ENCODE results near the gene NDUFB5. TPM values are rescaled to one million over a fixed set of nuclear protein-coding genes. Genes with fewer than 3 reads are reported as not detected.

NDUFB5 gene
- polyA plus RNA-seq, 1 of the 3 experiments (the other 2 are of a cell fraction): 35.3 TPM

- no peaks in the 10 kb centered on the region for H3K9me3 ChIP-seq
- 100% methylated on average over 2 of the region's 2 CpGs for WGBS (ENCODE audit: low lambda C conversion rate)
- no peak overlapping the region for H3K27ac ChIP-seq (ENCODE audit: low read depth in 2 of 2, low read length in 1 of 2)
- H4K20me1 ChIP-seq (ENCODE audit: insufficient read depth): peaks cover 66% of the 10 kb centered on the region
- TF ChIP-seq PBX3 (IDR thresholded peaks at IDR 0.05) (no peak), USF2 (IDR thresholded peaks at IDR 0.05; ENCODE audit: borderline replicate concordance, low read depth, low read length) (no peak), SMC3 (IDR thresholded peaks at IDR 0.05; ENCODE audit: low read depth, low read length) (no peak), ZBTB33 (IDR thresholded peaks at IDR 0.05; ENCODE audit: borderline replicate concordance, low read depth) (no peak), USF1 (IDR thresholded peaks at IDR 0.05; ENCODE audit: borderline replicate concordance, low read depth) (no peak), RAD21 (IDR thresholded peaks at IDR 0.05; ENCODE audit: low read length) (no peak), SIN3A (IDR thresholded peaks at IDR 0.05; ENCODE audit: borderline replicate concordance, low read depth, low read length) (no peak)
- H3K4me3 ChIP-seq (ENCODE audit: low read depth in 2 of 2, low read length in 1 of 2): no peak overlapping the region
- H3K9me2 ChIP-seq: no peaks in the 10 kb centered on the region
- H3K79me2 ChIP-seq (ENCODE audit: insufficient read depth): peaks cover 100% of the 10 kb centered on the region
- peaks cover 4 to 6% of the 10 kb centered on the region in 2 experiments; a peak in 2 of 4 replicates for H3K4me1 ChIP-seq (ENCODE audit: control insufficient read depth in 1 of 2, insufficient read depth in 2 of 2, low read depth in 1 of 2, low read length in 1 of 2)
- no peak overlapping the region for H3K4me2 ChIP-seq
- H3F3A ChIP-seq (replicated peaks; ENCODE audit: insufficient read depth): peaks cover 15% of the 10 kb centered on the region
- H3K36me3 ChIP-seq (replicated peaks in 1 of 2; ENCODE audit: control insufficient read depth in 1 of 2, insufficient read depth in 2 of 2, low read length in 1 of 2): peaks cover 0 to 7% of the 10 kb centered on the region in 2 experiments
- no peak overlapping the region for H3K9ac ChIP-seq
- no peaks in the 10 kb centered on the region for H3K27me3 ChIP-seq (ENCODE audit: insufficient read depth)
- ChIA-PET POLR2A (no interaction called here), CTCF (no interaction called here)
- DNase-seq: no peak
- H2AFZ ChIP-seq (ENCODE audit: low read depth): no peak overlapping the region
Measured at GRCh38 chr3:179658606-179659005, 54.0 kb downstream of the NDUFB5 start.

- no peaks in the 10 kb centered on the region for H3K9me2 ChIP-seq
- no peak overlapping the region for H3K9ac ChIP-seq
- no peaks in the 10 kb centered on the region for H3K9me3 ChIP-seq
- ChIA-PET POLR2A (no interaction called here), CTCF (interaction anchor here (1.5 kb wide), 1 partner anchor 11 kb away, joined by 5 read pairs; no protein-coding TSS in a partner anchor)
- no peak overlapping the region for H2AFZ ChIP-seq (ENCODE audit: low read depth)
- no peaks in the 10 kb centered on the region for H3K27me3 ChIP-seq (ENCODE audit: insufficient read depth)
- WGBS (ENCODE audit: low lambda C conversion rate): 96% methylated on average over 3 of the region's 3 CpGs
- peaks cover 5% of the 10 kb centered on the region for H3F3A ChIP-seq (replicated peaks; ENCODE audit: insufficient read depth)
- H3K4me3 ChIP-seq (ENCODE audit: low read depth in 2 of 2, low read length in 1 of 2): no peak overlapping the region
- DNase-seq: no peak
- 0 out of 4 replicates have a peak overlapping the region, but pooled peaks of 1 of the 2 experiments have one; percentile 4 for H3K27ac ChIP-seq (ENCODE audit: low read depth in 2 of 2, low read length in 1 of 2)
- H3K79me2 ChIP-seq (ENCODE audit: insufficient read depth): peaks cover 100% of the 10 kb centered on the region
- peaks cover 0 to under 1% of the 10 kb centered on the region in 2 experiments; a peak in 1 of 4 replicates for H3K4me1 ChIP-seq (ENCODE audit: control insufficient read depth in 1 of 2, insufficient read depth in 2 of 2, low read depth in 1 of 2, low read length in 1 of 2)
- H3K36me3 ChIP-seq (replicated peaks in 1 of 2; ENCODE audit: control insufficient read depth in 1 of 2, insufficient read depth in 2 of 2, low read length in 1 of 2): peaks cover 0 to 7% of the 10 kb centered on the region in 2 experiments
- H4K20me1 ChIP-seq (ENCODE audit: insufficient read depth): peaks cover 64% of the 10 kb centered on the region
- H3K4me2 ChIP-seq: no peak overlapping the region
- TF ChIP-seq NRF1 (IDR thresholded peaks at IDR 0.05; ENCODE audit: low read depth, low read length) (no peak), SIN3A (IDR thresholded peaks at IDR 0.05; ENCODE audit: borderline replicate concordance, low read depth, low read length) (no peak), FOXM1 (IDR thresholded peaks at IDR 0.05; ENCODE audit: low read depth) (no peak), RCOR1 (IDR thresholded peaks at IDR 0.05; ENCODE audit: low read length) (no peak), USF2 (IDR thresholded peaks at IDR 0.05; ENCODE audit: borderline replicate concordance, low read depth, low read length) (no peak), MAX (IDR thresholded peaks at IDR 0.05; ENCODE audit: low read depth) (no peak), SMC3 (IDR thresholded peaks at IDR 0.05; ENCODE audit: low read depth, low read length) (no peak), FOSL2 (IDR thresholded peaks at IDR 0.05; ENCODE audit: borderline replicate concordance, low read depth) (no peak), REST (IDR thresholded peaks at IDR 0.05; ENCODE audit: low read depth, low read length) (no peak), USF1 (IDR thresholded peaks at IDR 0.05; ENCODE audit: borderline replicate concordance, low read depth) (no peak), TCF12 (IDR thresholded peaks at IDR 0.05) (no peak), RFX5 (IDR thresholded peaks at IDR 0.05; ENCODE audit: low read length) (no peak)
Measured at GRCh38 chr3:179660872-179661271, 56.3 kb downstream of the NDUFB5 start.
